A549 (cell line): ENCODE measurements around the gene PRKX.

ENCODE experiments used
- CBX2 ChIP-seq: fragments of 200-600 bp; sonication (generic); IDR thresholded peaks from 2 replicates; pipeline ENCODE4 v1.6.1; 2016; ENCODE audit warnings: low read depth, mild to moderate bottlenecking, borderline replicate concordance
- CHD2 ChIP-seq: fragments of 150-350 bp; IDR thresholded peaks from 2 replicates; pipeline ENCODE4 v1.6.1; 2014; ENCODE audit warnings: low read length; ENCODE audit not compliant: partially characterized antibody
- CHD4 ChIP-seq: fragments of 200-600 bp; sonication (generic); IDR thresholded peaks from 2 replicates; pipeline ENCODE4 v1.6.1; 2016; ENCODE audit warnings: antibody characterized with exemption, mild to moderate bottlenecking, borderline replicate concordance
- ESRRA ChIP-seq: fragments of 150-350 bp; IDR thresholded peaks from 2 replicates; pipeline ENCODE4 v1.6.1; 2014; ENCODE audit warnings: mild to moderate bottlenecking, low read length, borderline replicate concordance
- KDM5A ChIP-seq: fragments of 200-600 bp; sonication (generic); IDR thresholded peaks from 2 replicates; pipeline ENCODE4 v1.6.1; 2016; ENCODE audit warnings: antibody characterized with exemption, mild to moderate bottlenecking
- MAFK ChIP-seq: fragments of 450-650 bp; IDR thresholded peaks from 2 replicates; pipeline ENCODE4 v1.6.1; 2014; ENCODE audit not compliant: partially characterized antibody
- MYC ChIP-seq: IDR thresholded peaks from 2 replicates; pipeline ENCODE4 v1.6.1; 2012; ENCODE audit warnings: mild to moderate bottlenecking, inconsistent platforms, low read length, improper control_type of control experiment, borderline replicate concordance
- NR3C1 ChIP-seq: fragments of >200 bp; sonication (Bioruptor Twin); formaldehyde crosslinking; IDR thresholded peaks from 3 replicates; pipeline ENCODE4 v1.6.1; 2017
- RAD21 ChIP-seq, 2 experiments: fragments of >200 bp in 1 of 2; sonication (Bioruptor Twin) in 1 of 2; formaldehyde crosslinking in 1 of 2; IDR thresholded peaks in 1 of 2; conservative IDR thresholded peaks in 1 of 2; 2 replicates in 1 of 2; 3 replicates in 1 of 2; pipeline ENCODE4 v1.6.1; 2012 to 2018; ENCODE audit warnings: inconsistent platforms in 1 of 2
- TF ChIP-seq, protein P1 (sequence below): fragments of >200 bp; sonication (Bioruptor Twin); formaldehyde crosslinking; IDR thresholded peaks from 3 replicates; pipeline ENCODE4 v1.5.1; 2016
- TF ChIP-seq, protein P2 (sequence below): fragments of 450-650 bp; IDR thresholded peaks from 2 replicates; pipeline ENCODE4 v1.6.1; 2014; ENCODE audit warnings: antibody characterized with exemption
- TF ChIP-seq, protein P3 (sequence below): fragments of 250-450 bp; sonication (Bioruptor Pico); IDR thresholded peaks from 2 replicates; pipeline ENCODE4 v1.5.0; 2021; ENCODE audit warnings: mild to moderate bottlenecking, moderate library complexity, borderline replicate concordance
- TF ChIP-seq, protein P4 (sequence below): fragments of 150-350 bp; IDR thresholded peaks from 2 replicates; pipeline ENCODE4 v1.6.1; 2014; ENCODE audit warnings: low read depth, mild to moderate bottlenecking, low read length
- TF ChIP-seq, protein P5 (sequence below): IDR thresholded peaks from 2 replicates; pipeline ENCODE4 v1.6.1; 2012

DNA sequence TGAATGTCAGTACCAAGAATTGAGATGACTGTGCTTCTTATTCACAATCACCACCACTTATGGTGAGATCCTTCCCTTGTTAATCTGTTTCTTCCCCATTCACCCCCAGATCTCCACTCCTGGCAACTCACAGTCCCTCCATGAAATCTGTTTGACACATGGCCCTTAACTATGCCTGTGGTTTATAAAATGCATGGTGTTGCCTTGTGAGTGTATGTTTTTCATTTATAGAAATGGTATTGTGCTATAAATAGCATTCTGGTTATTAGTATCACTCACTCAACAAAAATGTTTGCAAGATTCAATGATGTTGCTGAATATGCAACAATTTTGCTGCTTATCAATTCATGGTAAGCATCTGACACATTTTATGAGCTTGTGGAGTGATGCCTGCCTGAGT lies 131.0 kb downstream of the PRKX start:
- TF ChIP-seq, protein P1, sequence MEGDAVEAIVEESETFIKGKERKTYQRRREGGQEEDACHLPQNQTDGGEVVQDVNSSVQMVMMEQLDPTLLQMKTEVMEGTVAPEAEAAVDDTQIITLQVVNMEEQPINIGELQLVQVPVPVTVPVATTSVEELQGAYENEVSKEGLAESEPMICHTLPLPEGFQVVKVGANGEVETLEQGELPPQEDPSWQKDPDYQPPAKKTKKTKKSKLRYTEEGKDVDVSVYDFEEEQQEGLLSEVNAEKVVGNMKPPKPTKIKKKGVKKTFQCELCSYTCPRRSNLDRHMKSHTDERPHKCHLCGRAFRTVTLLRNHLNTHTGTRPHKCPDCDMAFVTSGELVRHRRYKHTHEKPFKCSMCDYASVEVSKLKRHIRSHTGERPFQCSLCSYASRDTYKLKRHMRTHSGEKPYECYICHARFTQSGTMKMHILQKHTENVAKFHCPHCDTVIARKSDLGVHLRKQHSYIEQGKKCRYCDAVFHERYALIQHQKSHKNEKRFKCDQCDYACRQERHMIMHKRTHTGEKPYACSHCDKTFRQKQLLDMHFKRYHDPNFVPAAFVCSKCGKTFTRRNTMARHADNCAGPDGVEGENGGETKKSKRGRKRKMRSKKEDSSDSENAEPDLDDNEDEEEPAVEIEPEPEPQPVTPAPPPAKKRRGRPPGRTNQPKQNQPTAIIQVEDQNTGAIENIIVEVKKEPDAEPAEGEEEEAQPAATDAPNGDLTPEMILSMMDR, result no peak
- TF ChIP-seq KDM5A (no peak), MYC (no peak), ESRRA (no peak), CBX2 (no peak), MAFK (no peak), RAD21 (conservative IDR thresholded peaks at IDR 0.05 in 1 of 2, IDR thresholded peaks at IDR 0.05 in 1 of 2) (no peak), NR3C1 (no peak), CHD2 (no peak), CHD4 (no peak)
- TF ChIP-seq, protein P2, sequence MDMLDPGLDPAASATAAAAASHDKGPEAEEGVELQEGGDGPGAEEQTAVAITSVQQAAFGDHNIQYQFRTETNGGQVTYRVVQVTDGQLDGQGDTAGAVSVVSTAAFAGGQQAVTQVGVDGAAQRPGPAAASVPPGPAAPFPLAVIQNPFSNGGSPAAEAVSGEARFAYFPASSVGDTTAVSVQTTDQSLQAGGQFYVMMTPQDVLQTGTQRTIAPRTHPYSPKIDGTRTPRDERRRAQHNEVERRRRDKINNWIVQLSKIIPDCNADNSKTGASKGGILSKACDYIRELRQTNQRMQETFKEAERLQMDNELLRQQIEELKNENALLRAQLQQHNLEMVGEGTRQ, result no peak
- TF ChIP-seq, protein P3, sequence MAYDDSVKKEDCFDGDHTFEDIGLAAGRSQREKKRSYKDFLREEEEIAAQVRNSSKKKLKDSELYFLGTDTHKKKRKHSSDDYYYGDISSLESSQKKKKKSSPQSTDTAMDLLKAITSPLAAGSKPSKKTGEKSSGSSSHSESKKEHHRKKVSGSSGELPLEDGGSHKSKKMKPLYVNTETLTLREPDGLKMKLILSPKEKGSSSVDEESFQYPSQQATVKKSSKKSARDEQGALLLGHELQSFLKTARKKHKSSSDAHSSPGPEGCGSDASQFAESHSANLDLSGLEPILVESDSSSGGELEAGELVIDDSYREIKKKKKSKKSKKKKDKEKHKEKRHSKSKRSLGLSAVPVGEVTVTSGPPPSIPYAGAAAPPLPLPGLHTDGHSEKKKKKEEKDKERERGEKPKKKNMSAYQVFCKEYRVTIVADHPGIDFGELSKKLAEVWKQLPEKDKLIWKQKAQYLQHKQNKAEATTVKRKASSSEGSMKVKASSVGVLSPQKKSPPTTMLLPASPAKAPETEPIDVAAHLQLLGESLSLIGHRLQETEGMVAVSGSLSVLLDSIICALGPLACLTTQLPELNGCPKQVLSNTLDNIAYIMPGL (CRISPR knock-in tag), result no peak
- TF ChIP-seq, protein P4, sequence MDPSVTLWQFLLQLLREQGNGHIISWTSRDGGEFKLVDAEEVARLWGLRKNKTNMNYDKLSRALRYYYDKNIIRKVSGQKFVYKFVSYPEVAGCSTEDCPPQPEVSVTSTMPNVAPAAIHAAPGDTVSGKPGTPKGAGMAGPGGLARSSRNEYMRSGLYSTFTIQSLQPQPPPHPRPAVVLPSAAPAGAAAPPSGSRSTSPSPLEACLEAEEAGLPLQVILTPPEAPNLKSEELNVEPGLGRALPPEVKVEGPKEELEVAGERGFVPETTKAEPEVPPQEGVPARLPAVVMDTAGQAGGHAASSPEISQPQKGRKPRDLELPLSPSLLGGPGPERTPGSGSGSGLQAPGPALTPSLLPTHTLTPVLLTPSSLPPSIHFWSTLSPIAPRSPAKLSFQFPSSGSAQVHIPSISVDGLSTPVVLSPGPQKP, result no peak
- TF ChIP-seq, protein P5, sequence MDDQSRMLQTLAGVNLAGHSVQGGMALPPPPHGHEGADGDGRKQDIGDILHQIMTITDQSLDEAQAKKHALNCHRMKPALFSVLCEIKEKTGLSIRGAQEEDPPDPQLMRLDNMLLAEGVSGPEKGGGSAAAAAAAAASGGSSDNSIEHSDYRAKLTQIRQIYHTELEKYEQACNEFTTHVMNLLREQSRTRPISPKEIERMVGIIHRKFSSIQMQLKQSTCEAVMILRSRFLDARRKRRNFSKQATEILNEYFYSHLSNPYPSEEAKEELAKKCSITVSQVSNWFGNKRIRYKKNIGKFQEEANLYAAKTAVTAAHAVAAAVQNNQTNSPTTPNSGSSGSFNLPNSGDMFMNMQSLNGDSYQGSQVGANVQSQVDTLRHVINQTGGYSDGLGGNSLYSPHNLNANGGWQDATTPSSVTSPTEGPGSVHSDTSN, result no peak
